ENCODE data around the gene AKAP12.

Gene AKAP12

DNA sequence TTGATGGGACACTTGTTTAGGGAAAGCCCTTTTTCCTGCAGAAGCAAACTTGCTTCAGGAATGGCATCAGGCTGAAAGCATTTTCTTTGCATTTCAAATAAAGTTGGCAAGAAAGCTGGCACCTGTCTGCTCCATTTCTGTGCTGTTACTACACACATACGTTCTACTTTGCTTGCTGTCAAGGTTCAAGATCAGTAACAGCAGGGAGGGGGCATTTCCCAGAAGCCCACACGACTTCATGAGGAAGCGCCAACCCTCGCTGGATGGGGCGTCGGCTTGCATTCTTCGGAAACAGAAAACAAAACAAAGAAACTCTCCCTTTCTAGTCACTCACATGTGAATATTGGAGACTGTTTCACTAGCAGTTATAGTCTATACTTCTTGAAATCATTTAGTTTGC is 46.4 kb downstream of the AKAP12 start:
- H3K9me2 ChIP-seq (replicated peaks; ENCODE audit: low read depth, low read length): no peaks in the 10 kb centered on the region
- no peaks in the 10 kb centered on the region for H3F3A ChIP-seq (ENCODE audit: low read depth)
- no peaks in the 10 kb centered on the region for H3K9me3 ChIP-seq (ENCODE audit: insufficient read depth, low read depth, low read length)
- TF ChIP-seq EZH2phosphoT487 (IDR thresholded peaks at IDR 0.05; ENCODE audit: borderline replicate concordance): no peak
- H3K4me1 ChIP-seq (ENCODE audit: insufficient read depth, low read length, poor library complexity, severe bottlenecking): peaks cover 16% of the 10 kb centered on the region
- no peak overlapping the region for H2AFZ ChIP-seq (ENCODE audit: low read length)
- H3K36me3 ChIP-seq (ENCODE audit: insufficient read depth, low read length): no peaks in the 10 kb centered on the region
- H3K79me2 ChIP-seq (ENCODE audit: insufficient read depth, low read length): 0 out of 2 replicates have a peak, but pooled peaks cover 4% of the 10 kb centered on the region
- H3K9ac ChIP-seq (ENCODE audit: low read depth, low read length, poor library complexity, severe bottlenecking): no peak overlapping the region
- H3K4me2 ChIP-seq (ENCODE audit: low read depth, low read length, poor library complexity, severe bottlenecking): no peak overlapping the region
- no peak overlapping the region for H3K4me3 ChIP-seq (ENCODE audit: low read length, poor library complexity, severe bottlenecking)
- H4K20me1 ChIP-seq (ENCODE audit: insufficient read depth, low read length, poor library complexity, severe bottlenecking): peaks cover 3% of the 10 kb centered on the region
- H3K27me3 ChIP-seq (ENCODE audit: insufficient read depth, low read length, poor library complexity, severe bottlenecking): no peaks in the 10 kb centered on the region

DNA sequence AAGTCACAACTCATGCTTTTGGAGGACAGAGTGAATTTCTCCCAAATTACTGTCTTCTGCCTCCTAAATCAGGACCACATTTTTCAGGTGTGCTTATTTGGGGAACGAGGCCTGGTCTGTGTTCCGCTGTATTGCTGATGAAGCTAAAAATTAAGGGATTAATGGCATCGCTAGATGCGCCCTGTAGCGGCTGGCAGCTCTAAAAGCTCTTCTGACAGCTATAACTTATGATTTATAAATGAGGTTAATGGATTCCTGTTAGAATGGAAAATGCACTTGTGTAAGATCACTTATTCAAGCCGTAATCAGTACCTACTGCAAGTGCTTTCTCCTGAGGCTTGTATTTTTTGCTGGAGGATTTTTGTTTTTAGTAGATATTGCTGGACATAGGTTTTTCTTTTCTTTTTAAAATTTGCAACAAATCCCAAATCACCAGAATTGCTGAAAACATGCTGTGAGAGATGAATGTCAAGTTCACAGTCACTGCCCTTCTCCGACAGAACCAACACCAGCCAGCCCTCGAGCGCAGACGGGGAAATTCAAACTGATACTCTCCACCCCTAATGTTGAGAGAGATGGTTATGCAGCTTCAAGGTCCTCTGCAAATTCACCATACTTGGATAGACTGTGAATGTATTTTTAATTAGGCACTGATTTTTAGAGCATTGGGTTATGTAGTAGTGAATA is 49.1 kb downstream of the AKAP12 start:
- Histone ChIP-seq H3K4me3 (ENCODE audit: low read length, poor library complexity, severe bottlenecking) (no peak overlapping the region), H3F3A (ENCODE audit: low read depth) (no peaks in the 10 kb centered on the region), H3K9me3 (ENCODE audit: insufficient read depth, low read depth, low read length) (no peaks in the 10 kb centered on the region), H3K79me2 (ENCODE audit: insufficient read depth, low read length) (no peaks in the 10 kb centered on the region), H3K36me3 (ENCODE audit: insufficient read depth, low read length) (no peaks in the 10 kb centered on the region), H3K9ac (ENCODE audit: low read depth, low read length, poor library complexity, severe bottlenecking) (no peak overlapping the region), H4K20me1 (ENCODE audit: insufficient read depth, low read length, poor library complexity, severe bottlenecking) (peaks cover 3% of the 10 kb centered on the region), H2AFZ (ENCODE audit: low read length) (no peak overlapping the region), H3K9me2 (replicated peaks; ENCODE audit: low read depth, low read length) (no peaks in the 10 kb centered on the region), H3K4me1 (ENCODE audit: insufficient read depth, low read length, poor library complexity, severe bottlenecking) (peaks cover 15% of the 10 kb centered on the region), H3K4me2 (ENCODE audit: low read depth, low read length, poor library complexity, severe bottlenecking) (no peak overlapping the region), H3K27me3 (ENCODE audit: insufficient read depth, low read length, poor library complexity, severe bottlenecking) (no peaks in the 10 kb centered on the region)
- TF ChIP-seq EZH2phosphoT487 (IDR thresholded peaks at IDR 0.05; ENCODE audit: borderline replicate concordance): no peak
- TF ChIP-seq, protein P1, sequence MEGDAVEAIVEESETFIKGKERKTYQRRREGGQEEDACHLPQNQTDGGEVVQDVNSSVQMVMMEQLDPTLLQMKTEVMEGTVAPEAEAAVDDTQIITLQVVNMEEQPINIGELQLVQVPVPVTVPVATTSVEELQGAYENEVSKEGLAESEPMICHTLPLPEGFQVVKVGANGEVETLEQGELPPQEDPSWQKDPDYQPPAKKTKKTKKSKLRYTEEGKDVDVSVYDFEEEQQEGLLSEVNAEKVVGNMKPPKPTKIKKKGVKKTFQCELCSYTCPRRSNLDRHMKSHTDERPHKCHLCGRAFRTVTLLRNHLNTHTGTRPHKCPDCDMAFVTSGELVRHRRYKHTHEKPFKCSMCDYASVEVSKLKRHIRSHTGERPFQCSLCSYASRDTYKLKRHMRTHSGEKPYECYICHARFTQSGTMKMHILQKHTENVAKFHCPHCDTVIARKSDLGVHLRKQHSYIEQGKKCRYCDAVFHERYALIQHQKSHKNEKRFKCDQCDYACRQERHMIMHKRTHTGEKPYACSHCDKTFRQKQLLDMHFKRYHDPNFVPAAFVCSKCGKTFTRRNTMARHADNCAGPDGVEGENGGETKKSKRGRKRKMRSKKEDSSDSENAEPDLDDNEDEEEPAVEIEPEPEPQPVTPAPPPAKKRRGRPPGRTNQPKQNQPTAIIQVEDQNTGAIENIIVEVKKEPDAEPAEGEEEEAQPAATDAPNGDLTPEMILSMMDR (conservative IDR thresholded peaks at IDR 0.05; ENCODE audit: low read length): no peak

- Histone ChIP-seq H2AFZ (ENCODE audit: low read length) (no peak overlapping the region), H3K4me1 (ENCODE audit: insufficient read depth, low read length, poor library complexity, severe bottlenecking) (peaks cover 15% of the 10 kb centered on the region), H4K20me1 (ENCODE audit: insufficient read depth, low read length, poor library complexity, severe bottlenecking) (peaks cover 3% of the 10 kb centered on the region), H3K4me3 (ENCODE audit: low read length, poor library complexity, severe bottlenecking) (no peak overlapping the region), H3K9me3 (ENCODE audit: insufficient read depth, low read depth, low read length) (no peaks in the 10 kb centered on the region), H3K9ac (ENCODE audit: low read depth, low read length, poor library complexity, severe bottlenecking) (no peak overlapping the region), H3K27me3 (ENCODE audit: insufficient read depth, low read length, poor library complexity, severe bottlenecking) (no peaks in the 10 kb centered on the region), H3K36me3 (ENCODE audit: insufficient read depth, low read length) (no peaks in the 10 kb centered on the region), H3F3A (ENCODE audit: low read depth) (no peaks in the 10 kb centered on the region), H3K4me2 (ENCODE audit: low read depth, low read length, poor library complexity, severe bottlenecking) (no peak overlapping the region), H3K9me2 (replicated peaks; ENCODE audit: low read depth, low read length) (no peaks in the 10 kb centered on the region), H3K79me2 (ENCODE audit: insufficient read depth, low read length) (no peaks in the 10 kb centered on the region)
- TF ChIP-seq, protein P1 (conservative IDR thresholded peaks at IDR 0.05; ENCODE audit: low read length): no peak
- TF ChIP-seq EZH2phosphoT487 (IDR thresholded peaks at IDR 0.05; ENCODE audit: borderline replicate concordance): no peak
These were observed 49.7 kb downstream of the AKAP12 start for GRCh38 chr6:151289399-151290007.

Measured in Loucy (cell line).